Anterior cingulate cortex (tissue), 58 donors: ENCODE data around the gene SLC10A2.

ENCODE experiments used
- DNase-seq, 58 donors: peaks; one replicate each; lab custom pipeline; 2025; lab: John Stamatoyannopoulos, UW

The SLC10A2 gene

DNA sequence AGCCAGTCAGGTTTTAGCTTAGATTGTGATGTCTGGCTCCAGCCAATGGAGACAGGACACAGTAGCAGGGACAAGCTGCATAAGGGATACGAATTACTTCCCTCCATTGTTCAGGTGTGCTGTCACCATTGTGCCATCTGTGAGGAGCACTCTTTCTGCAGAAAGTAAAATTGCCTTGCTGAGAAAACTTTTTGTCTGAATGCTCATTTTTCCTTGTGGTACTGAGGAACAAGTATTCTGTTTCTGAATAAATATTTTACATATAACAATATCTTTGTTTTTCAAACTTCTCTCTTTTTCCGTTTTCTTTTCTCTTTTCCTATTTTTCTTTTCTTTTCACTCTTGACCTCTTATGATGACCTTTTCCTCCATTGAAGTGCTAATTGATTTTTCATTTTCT is 10.2 kb downstream of the SLC10A2 start:
- DNase-seq, result no peak

GRCh38 chr13:103055166-103055565 is 11.1 kb downstream of the SLC10A2 start:
- no peak for DNase-seq

DNA sequence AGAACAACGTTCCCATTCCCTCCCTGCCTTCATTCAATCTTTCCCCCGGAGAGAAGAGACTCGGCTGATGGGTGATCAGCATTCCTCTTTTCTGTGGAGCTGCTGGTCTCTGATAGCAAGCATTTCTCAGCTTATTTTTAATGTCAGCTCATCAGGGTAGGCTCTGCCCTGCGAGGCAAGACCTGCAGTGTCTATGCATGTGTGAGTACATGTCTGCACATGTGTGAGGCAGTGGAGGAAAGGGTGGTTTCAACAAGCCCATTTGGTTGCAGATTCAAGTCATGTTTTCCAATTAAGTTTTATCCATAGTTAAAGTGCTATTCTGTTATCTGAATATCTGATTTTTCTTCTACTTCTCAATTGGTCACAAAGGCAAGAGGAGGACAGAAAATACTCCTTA is 19.5 kb downstream of the SLC10A2 start:
- DNase-seq, result no peak

DNA sequence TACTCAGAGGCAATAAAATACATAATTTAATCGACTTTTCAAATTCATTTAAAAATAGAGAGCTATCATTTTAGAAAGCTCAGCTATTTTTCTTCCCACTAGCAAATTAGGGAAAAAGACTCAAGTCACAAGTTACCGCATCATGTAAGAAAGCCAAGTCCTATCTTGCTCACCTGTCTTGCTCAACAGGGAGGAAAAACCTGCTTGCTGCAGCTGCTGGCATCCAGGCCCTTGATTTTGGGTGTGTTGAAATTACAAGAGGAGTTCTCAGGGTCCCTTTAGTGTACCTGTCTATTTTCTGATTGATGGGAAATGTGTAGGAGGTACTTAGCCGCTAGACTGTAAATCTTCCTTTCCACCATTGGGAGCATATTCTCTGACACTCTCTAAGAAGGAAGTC is 22.2 kb downstream of the SLC10A2 start:
- no peak for DNase-seq

DNA sequence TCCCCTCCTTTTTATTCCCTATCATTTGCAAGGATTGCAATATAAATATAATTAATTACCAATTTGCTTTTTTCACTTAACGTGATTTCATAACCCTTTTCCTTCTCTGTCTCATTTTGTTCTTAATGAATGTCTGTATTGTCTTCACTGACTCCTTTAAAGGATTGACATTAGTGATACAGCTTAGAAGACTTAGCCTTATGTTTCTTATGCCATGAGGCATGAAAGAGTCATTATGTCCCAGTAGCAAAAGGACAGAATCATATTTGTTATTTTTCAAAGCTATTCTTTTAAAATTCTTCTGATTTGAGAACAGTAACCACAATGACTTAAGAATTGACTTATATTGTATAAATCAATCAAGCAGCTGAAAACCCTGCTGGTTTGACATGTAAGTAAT is 26.2 kb downstream of the SLC10A2 start:
- DNase-seq, result no peak

GRCh38 chr13:103039183-103039582 is 27.0 kb downstream of the SLC10A2 start:
- no peak for DNase-seq

DNA sequence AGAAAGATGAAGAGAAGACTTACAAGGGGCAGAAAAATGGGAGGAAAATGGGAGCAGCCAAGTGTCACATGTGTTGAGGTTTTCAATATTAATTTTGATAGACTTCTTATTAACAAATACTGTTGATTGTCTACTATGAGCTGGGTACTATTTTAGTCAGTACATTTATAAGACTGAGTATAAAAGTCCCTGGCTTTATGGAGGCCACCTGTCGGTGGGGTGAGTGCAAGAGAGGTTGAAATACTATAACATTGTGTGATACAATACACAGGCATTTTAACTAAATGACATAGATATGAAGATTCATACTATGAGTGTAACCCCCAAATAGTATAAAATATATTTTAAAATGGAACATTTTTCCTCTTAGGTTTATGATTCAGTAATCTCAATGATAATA is 29.9 kb downstream of the SLC10A2 start:
- DNase-seq, result no peak

DNA sequence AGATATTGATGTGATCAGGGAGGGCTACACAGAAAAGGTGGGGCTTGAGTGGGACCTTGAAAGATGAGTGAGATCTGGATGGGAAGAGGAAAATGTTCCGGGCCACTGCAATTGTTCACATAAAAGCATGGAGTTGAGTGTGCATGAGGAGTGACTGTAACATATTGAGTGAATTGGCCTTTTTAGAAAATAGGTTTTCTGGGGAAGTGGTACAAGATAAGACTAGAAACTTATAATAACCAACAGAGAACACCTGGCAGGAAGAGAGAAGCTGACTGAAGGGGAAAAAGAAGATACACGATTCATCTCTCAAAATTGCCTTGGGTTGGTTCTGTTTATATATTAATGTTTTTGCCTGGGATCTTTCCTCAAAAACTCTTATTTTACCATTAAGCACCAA is 32.2 kb downstream of the SLC10A2 start:
- DNase-seq, result no peak

- no peak for DNase-seq
Measured at GRCh38 chr13:103031332-103031873, 34.8 kb downstream of the SLC10A2 start.

- no peak for DNase-seq
Measured at GRCh38 chr13:103030776-103031175, 35.4 kb downstream of the SLC10A2 start.

GRCh38 chr13:103029798-103030197 is 36.4 kb downstream of the SLC10A2 start:
- no peak for DNase-seq

DNA sequence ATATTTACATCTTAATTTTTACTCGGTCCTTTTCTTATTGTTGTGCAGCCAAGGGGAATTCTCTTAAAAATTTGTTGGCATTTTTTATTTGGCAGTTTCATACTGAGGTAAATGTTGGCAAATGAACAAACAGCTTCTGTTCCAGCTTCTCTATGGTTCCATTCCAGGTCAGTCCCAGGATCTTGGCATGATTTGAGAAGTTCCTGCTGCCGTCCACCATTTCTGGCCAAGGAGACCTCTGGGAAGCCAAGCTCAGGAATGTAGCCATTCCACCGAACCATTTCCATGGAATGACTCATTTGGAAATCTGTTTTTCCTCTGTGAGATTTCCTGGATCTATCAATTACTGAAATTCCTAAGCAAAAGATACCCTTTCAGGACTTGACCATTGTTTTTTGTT is 43.9 kb downstream of the SLC10A2 start:
- no peak for DNase-seq

DNA sequence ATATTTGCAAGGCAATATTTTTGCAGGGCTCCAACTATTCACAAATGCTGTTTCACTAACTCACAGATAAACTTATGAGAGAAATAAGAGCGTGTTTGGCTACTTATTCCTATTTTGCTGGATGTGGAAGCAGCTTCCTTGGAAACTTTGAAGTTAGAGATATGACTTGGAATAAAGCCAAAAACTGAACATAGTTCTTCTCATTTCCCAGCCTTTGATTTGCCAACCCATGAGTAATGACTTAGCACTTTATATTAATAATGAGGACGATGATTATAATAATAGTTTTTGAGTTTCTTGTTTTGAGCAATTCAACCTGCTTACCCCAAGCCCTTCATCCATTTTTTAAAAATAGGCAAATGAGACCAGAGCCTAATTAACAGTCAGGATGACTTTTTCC is 47.7 kb downstream of the SLC10A2 start:
- DNase-seq, result no peak

DNA sequence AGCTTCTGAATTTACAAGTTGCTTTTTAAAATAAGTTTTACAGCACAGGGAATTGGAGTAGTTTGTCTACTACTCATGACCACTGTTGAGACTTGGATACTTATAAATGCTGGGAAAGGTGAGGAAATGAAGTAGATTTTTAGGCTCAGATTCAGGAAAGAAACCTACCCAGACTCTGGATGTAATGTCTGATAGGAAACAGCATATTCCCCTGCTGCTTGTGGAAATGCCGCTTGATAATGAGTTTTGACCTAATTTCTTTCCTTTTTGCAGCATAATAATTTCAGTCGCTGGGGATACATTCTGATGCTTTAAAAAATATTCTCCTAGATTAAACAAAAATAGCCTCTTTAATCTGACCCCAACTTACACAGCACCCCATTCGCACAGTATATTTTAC is 53.6 kb downstream of the SLC10A2 start:
- no peak for DNase-seq

DNA sequence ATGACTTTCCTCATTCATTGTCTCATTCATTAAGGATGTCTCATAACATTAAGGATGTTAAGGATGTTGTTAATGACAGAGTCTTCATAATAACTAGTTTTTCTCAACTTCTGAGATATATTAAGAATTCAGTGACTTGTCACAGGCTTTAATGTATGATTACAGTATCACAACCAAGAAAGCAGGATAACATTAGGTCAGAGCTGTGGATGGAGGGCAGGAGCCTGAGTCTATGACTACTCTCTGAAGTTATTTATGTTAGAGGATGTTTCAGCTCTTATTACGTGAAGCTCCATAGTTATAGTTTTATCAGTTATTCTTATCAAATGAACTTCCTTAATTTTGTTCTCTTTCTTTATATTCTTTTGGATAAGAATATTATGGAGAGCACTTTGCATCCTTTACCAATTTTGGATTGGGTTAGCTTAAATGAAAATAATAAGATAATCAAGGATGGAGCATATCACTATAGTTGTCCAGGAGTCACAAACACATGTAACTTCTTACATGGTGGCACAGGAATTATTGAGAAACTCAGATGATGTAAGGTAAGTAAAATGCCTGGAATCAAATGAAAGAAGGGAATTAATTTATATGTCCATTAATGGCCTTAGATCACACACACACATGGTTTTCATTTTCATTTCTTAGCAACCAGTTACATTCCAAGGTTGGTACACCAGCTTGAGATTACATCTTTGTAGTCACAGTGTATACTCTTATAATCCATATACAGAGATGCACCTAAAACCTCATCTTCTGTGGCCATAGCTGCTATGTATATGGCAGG is 57.0 kb downstream of the SLC10A2 start:
- DNase-seq, result no peak

DNA sequence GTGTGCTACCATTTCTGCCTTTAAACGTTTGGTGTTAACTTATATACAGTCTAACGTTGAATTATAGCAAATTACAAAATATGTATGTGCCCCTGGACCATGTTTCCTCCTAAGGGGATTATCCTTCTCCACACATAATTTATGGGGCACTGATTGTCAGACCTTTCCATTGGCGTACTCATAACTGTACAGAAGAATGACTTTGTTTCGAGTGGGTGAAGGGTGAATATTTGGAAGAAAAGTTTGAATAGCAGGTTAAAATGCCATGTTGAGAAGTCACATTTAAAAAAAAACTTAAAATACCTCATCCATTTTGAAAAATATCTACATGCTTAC is 58.8 kb downstream of the SLC10A2 start:
- no peak for DNase-seq

DNA sequence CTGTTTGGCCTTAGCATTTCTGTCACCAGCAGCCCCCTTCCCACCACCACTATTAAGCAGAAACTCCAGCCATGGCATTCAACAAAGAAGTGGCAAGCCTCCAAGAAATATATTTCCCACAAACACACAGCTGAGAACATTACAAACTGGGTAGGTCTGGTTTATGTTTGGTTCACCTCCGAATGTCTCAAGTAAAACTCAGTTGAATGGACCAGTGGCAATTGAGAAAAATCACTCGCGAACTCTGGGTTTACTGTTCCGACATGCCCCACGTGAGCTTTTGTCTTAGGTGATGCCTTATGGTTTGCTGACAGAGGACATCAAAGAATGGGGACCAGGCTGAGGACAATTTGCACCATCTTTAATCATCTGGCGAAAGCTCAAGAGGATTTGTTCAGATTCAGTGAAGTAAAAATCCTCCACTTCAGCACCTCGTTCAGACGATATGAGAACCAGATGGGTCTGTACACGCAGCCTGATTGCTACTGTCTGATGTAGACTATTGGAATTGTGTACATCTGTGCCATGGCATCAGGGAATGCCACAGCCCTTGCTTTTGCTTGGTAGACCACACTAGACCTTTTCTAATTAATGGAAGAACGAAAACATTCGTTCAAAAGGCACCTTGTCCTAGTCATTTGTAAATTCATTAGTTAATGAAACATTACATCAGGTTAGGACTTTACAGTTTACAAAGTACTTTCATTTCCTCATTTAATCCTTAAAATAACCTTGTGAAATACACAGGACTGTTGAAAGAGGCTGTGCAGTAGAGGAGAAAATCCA is 59.4 kb downstream of the SLC10A2 start:
- DNase-seq, result no peak

GRCh38 chr13:103004661-103005345 is 61.4 kb downstream of the SLC10A2 start:
- no peak for DNase-seq

DNA sequence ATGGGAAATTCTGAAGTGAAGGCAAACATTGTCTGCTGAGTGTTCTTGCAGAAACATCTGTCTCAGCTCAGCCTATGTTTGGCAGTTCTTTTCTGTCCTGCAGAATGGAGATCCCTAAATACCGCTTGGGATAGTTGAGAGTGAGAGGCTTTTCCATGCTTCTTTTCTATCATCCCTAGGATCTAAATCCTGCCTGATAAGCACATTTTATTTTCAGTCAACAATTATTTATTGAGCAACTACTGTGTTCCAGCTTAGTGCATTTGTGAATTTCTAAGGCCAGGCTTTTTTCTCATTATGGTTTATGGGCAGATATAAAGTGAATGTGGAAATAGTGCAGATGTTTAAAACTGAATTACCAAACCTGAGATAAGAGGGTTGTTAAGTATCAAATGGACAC is 62.6 kb downstream of the SLC10A2 start:
- DNase-seq, result no peak

DNA sequence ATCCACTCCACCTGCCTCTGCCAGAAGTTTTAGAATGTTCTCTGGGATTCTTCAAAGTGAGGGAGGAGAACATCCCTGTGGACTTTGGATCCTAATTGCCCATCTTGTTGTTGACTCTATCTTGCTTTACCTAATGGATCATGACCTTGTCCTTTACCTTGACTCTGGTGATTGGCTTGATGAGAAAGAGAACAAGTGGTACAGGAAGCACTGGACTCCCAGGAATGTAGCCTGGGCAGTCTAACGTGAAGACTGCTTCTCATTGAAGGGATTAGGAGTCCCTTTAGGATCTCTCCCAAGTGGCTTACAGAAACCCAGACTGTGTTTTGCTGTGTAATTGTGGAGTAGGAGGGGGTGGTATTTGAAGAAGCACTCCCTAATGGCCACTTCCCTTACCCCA is 63.9 kb downstream of the SLC10A2 start:
- no peak for DNase-seq

GRCh38 chr13:103000157-103000556 is 66.1 kb downstream of the SLC10A2 start:
- no peak for DNase-seq
